Measurements from ENCODE around the gene VENTX.
"Not testable (repeated sequence)": the region's sequence is repeated elsewhere in the genome, so short reads cannot be mapped to it uniquely, and the experiment has no call there.

The VENTX gene

DNA sequence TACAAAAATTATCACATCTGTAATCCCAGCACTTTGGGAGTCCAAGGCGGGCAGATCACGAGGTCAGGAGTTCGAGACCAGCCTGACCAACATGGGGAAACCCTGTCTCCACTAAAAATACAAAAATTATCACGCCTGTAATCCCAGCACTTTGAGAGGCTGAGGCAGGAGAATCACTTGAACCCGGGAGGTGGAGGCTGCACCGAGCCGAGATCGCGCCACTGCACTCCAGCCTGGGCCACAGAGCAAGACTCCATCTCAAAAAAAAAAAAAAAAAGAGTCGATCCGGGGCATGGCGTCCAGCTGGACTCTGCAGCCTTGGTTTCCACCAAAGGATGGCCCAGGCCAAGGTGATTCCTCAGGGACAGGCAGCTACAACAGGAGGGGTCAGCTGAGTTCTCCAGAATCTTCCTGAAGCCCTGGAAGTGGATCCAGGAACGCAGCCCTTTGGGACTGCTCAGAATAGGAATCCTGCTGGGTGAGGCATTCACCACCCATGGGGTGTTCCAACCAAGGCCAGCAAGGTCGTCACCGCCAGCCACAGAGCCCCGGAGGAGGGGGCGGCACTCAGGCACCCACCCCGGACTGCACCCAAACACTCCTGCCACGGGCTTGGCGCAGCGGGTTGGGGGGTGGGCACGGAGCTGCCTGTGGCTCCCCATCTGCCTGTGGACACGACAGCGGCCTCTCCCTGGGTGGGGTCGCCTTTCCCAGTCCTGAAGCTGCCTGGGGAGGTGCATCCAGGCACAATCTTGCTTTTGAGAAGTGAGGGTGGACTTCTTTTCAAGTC lies 19.7 kb upstream of the VENTX start:
- DNase-seq: no peak

DNA sequence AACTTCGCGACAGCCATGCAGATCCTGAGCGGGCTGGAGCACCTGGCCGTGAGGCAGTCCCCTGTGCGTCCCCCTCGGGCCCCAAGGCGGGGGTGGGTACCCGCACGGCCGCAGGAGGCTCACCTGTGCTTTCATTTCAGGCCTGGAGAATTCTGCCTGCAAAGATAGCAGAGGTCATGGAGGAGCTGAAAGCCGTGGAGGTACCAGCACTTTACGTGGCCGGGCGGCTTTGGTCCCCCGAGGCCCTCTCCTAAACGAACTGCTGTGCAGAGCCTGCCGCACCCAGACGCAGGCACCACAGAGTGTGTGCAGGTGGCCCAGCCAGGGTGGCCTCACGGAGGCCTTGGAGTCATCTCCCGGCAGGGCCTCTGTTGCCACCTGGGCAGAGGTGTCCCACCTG lies 18.8 kb upstream of the VENTX start:
- DNase-seq: no peak

- DNase-seq: no peak
Measured at GRCh38 chr10:133219782-133220181, 17.9 kb upstream of the VENTX start.

GRCh38 chr10:133221331-133221730 lies 16.3 kb upstream of the VENTX start:
- DNase-seq: no peak

GRCh38 chr10:133221756-133222155 lies 15.9 kb upstream of the VENTX start:
- not testable (repeated sequence) for DNase-seq

- DNase-seq: no peak
Measured at GRCh38 chr10:133224076-133224475, 13.6 kb upstream of the VENTX start.

- DNase-seq: no peak
Measured at GRCh38 chr10:133224756-133225372, 12.8 kb upstream of the VENTX start.

DNA sequence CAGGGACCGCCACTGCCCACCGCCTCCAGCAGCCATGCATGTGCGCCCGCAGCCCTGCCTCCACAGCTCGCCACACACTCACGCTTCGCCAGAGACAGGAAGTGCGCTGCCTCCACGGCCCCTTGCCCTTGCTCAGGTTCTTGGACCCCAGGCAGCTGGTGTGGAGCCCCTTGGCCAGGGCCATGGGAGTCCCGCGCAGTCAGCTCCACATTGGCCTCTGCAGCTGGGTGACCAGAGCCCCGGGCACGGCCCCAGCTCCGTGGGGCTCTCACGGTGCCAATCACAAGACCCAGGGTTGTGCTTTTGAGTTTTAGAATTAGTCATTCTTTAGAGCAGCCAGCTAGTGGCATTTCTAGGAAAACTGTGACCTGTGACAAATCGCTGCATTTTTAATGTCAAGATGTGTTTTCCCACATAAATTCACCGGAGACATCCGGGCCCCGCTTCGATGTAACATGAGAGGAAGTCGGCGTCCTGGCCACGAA lies 11.9 kb upstream of the VENTX start:
- DNase-seq: no peak

- DNase-seq: no peak
Measured at GRCh38 chr10:133226251-133226808, 11.3 kb upstream of the VENTX start.

DNA sequence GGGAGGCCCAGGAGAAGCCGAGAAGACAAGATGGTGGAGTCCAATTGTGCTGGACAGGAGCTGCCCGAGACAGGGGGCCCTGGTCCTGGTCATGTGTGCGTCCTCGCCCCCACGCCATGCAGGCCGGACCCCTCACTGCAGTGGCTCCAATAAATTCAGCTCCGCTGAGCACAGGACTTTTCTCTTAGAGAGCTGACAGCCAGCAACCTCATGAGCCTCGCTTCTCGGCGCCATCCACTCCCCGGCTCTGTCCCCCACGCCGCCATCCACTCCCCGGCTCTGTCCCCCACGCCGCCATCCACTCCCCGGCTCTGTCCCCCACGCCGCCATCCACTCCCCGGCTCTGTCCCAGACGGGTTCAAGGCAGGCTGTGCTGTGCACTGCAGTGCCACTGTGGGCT lies 10.4 kb upstream of the VENTX start:
- no peak for DNase-seq

- DNase-seq: no peak
Measured at GRCh38 chr10:133229265-133230043, 8.2 kb upstream of the VENTX start.

- DNase-seq: no peak
Measured at GRCh38 chr10:133230044-133230361, 7.7 kb upstream of the VENTX start, which contains the start of gene UTF1. UTF1 (plus strand) TSS chr10:133230217; CDS start chr10:133230289, 72 bp downstream.

DNA sequence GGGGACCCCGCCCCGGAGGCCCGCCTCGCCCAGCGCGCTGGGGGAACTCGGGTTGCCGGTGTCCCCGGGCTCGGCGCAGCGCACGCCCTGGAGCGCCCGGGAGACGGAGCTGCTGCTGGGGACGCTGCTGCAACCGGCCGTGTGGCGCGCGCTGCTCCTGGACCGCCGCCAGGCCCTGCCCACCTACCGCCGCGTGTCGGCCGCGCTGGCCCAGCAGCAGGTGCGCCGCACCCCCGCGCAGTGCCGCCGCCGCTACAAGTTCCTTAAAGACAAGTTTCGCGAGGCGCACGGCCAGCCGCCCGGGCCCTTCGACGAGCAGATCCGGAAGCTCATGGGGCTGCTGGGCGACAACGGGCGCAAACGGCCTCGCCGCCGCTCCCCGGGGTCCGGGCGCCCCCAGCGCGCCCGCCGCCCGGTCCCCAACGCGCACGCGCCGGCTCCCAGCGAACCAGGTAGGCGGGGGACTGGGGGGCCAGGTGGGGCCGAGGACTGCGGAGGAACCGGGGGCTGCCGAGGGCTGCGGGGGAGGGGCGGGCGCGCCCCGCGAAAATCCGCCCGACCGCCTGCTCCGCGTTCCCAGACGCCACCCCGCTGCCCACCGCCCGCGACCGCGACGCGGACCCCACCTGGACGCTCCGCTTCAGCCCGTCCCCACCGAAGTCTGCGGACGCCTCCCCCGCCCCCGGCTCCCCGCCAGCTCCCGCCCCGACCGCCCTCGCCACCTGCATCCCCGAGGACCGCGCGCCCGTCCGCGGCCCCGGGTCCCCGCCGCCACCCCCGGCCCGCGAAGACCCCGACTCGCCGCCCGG lies 7.1 kb upstream of the VENTX start:
- DNase-seq: no peak

GRCh38 chr10:133231244-133231945 lies 6.3 kb upstream of the VENTX start:
- DNase-seq: no peak

DNA sequence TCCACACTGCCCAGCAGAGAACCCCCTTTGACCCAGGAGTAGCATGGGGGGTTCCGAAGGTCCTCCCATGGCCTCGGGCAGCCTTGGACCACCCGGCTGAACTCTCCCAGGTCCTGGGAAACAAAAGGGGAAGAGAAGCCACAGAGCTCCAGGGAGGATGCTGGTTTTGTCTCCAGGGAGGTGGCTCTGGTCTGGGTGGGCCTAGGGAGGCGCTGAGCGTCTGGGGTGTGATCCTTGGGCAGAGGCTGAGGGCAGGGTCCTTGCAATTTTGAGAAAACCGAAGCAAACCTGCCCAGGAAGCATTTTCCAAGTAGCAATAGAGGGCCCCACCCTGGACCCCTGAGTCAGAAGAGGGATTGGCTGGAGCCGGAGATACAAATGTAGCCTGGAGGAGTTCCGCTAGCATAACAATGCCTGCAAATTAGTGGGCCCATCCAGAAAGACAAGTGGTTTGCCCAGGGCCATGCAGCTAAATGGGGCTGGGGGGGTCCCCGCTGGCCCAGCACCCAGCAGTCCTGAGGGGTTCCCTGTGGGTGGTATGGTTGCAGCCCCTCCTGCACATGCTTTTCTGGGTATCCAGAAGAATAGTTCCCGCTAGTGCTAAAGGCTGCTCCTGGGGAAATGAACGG lies 5.6 kb upstream of the VENTX start:
- DNase-seq: no peak

GRCh38 chr10:133234796-133235195 lies 2.9 kb upstream of the VENTX start:
- DNase-seq: peak; percentile 4

GRCh38 chr10:133235265-133235855 lies 2.3 kb upstream of the VENTX start:
- no peak for DNase-seq

DNA sequence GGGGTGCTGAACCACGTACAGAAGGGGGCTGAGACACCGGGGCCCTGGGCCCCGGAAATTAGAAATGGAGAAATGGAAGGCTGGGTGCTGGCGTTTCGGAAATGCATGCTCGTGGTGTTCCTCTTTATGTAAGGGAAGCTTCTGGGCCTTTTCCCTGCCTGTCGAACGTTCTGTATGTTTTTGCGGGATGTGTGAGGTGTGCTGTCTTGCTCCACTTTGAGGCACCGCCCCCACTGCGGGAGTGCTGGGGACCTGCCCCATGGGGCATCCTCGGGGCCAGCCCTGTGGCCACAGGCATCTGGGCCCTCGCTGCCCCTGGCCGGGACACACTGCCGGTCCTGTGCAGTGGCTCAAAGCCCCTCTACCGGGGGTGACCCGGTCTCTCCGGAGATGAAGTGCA lies 1.7 kb upstream of the VENTX start:
- DNase-seq: no peak

GRCh38 chr10:133236401-133237240 lies 1.0 kb upstream of the VENTX start:
- no peak for DNase-seq

DNA sequence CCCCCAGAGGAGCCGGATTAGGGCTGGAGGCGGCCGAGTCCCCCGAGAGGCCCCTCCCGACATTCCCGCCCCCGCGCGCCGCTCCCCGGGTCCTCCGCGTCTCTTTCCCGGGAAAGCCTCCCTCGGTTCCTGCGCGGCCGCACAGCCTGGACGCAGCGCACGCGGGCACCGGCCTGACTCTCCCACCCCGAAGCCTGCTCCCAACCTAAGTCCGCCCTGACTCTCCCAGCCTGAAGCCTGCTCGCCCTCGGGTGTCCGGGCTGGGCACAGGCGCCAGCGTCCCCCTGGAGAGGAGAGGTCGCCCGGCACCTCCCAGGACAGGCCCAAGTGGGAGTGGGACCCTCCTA lies 441 bp upstream of the VENTX start:
- DNase-seq: no peak
